K562 (cell line): ENCODE data around the gene RAD23B. TPM values are rescaled to one million over a fixed set of nuclear protein-coding genes. Genes with fewer than 3 reads are reported as not detected.

Experiments used
- ATAC-seq: fragments of 200-7000 bp; cut with Tn5 transposase; 3 replicates; pipeline ENCODE4 v1.9.1; 2020; ENCODE audit warnings: moderate library complexity
- BruUV-seq: library from RNA; stranded (reverse); fragments of 400-500 nt; replicated peaks from 2 replicates; lab custom pipeline; 2021; lab: Mats Ljungman, UMichigan
- CTCF ChIA-PET: fragments of 300-600 bp; formaldehyde crosslinking; extraction: SDS; loops from one replicate; lab custom pipeline; 2021; ENCODE audit warnings: low intra/inter-chr PET ratio; lab: Yijun Ruan, JAX
- POLR2A ChIA-PET: fragments of 300-600, 350-650 bp; sonication (Branson Sonifier 250); formaldehyde crosslinking; extraction: SDS; loops from one replicate; lab custom pipeline; 2021; ENCODE audit warnings: antibody characterized with exemption, inconsistent platforms; lab: Yijun Ruan, JAX
- DNase-seq, 4 experiments: peaks; one replicate each; pipeline versions ENCODE4 v3.0.0 to v3.0.0-alpha.2; 2011 to 2018; ENCODE audit warnings: low spot score in 3 of 4, mixed read lengths in 3 of 4; ENCODE audit errors: extremely low read depth in 1 of 4
- FAIRE-seq: peaks from 2 replicates; lab custom pipeline; 2011; peaks lifted over from hg19 to GRCh38; lab: Jason Lieb, UNC
- H2AFZ ChIP-seq: 2 replicates; pipeline ENCODE4 v1.6.0; 2011; ENCODE audit warnings: low read depth, low read length, control low read depth, inconsistent platforms
- H3K27ac ChIP-seq: fragments of 200-600 bp; 3 replicates; pipeline ENCODE4 v1.8.0; 2011; ENCODE audit warnings: low read depth, mild to moderate bottlenecking, control low read depth, inconsistent platforms, low read length, moderate library complexity, mixed read lengths; ENCODE audit errors: extremely low read depth
- H3K27me3 ChIP-seq, 2 experiments: fragments of 300-600 bp in 1 of 2; 2 replicates in 1 of 2; 3 replicates in 1 of 2; pipeline versions ENCODE4 v1.6.0 to v1.8.0; 2011; ENCODE audit warnings: inconsistent platforms in 2 of 2, low read length in 2 of 2, mild to moderate bottlenecking in 1 of 2, mixed read lengths in 1 of 2, moderate library complexity in 1 of 2; ENCODE audit not compliant: control insufficient read depth in 2 of 2, insufficient read depth in 2 of 2
- H3K36me3 ChIP-seq: fragments of 300-600 bp; 3 replicates; pipeline ENCODE4 v1.8.0; 2011; ENCODE audit warnings: mild to moderate bottlenecking, low read length, inconsistent platforms; ENCODE audit not compliant: control insufficient read depth, insufficient read depth
- H3K4me1 ChIP-seq, 2 experiments: fragments of 200-600 bp in 1 of 2; replicated peaks in 1 of 2; 2 replicates in 1 of 2; 3 replicates in 1 of 2; pipeline versions ENCODE4 v1.5.1 to v1.8.0; 2011; ENCODE audit warnings: inconsistent platforms in 2 of 2, low read length in 2 of 2, mild to moderate bottlenecking in 1 of 2, mixed read lengths in 1 of 2, moderate library complexity in 1 of 2; ENCODE audit not compliant: control insufficient read depth in 2 of 2, insufficient read depth in 2 of 2
- H3K4me2 ChIP-seq: 2 replicates; pipeline ENCODE4 v1.6.1; 2011; ENCODE audit warnings: low read length, control low read depth, inconsistent platforms, mixed read lengths; ENCODE audit not compliant: insufficient read depth
- H3K4me3 ChIP-seq: fragments of 200-600 bp; sonication (generic), shearing (Covaris generic); 2 replicates; pipeline ENCODE4 v1.5.1; 2016; ENCODE audit warnings: control low read depth, inconsistent platforms
- H3K79me2 ChIP-seq: fragments of 200-600 bp; 3 replicates; pipeline ENCODE4 v1.8.0; 2011; ENCODE audit warnings: low read length, inconsistent platforms; ENCODE audit not compliant: control insufficient read depth, insufficient read depth
- H3K9ac ChIP-seq, 2 experiments: 2 replicates each; pipeline versions ENCODE4 v1.6.0 to v1.6.1; 2011; ENCODE audit warnings: low read depth in 2 of 2, low read length in 2 of 2, control low read depth in 1 of 2, inconsistent platforms in 1 of 2, mild to moderate bottlenecking in 1 of 2, mixed read lengths in 1 of 2; ENCODE audit not compliant: insufficient read depth in 1 of 2
- H3K9me1 ChIP-seq: one replicate; pipeline ENCODE4 v1.6.0; 2011; ENCODE audit warnings: inconsistent platforms, mild to moderate bottlenecking, low read length, moderate library complexity; ENCODE audit not compliant: control insufficient read depth, insufficient read depth
- H3K9me3 ChIP-seq: replicated peaks from 2 replicates; pipeline ENCODE4 v1.5.1; 2011; ENCODE audit warnings: low read depth, low read length, inconsistent platforms; ENCODE audit not compliant: control insufficient read depth, insufficient read depth
- H4K20me1 ChIP-seq: replicated peaks from 2 replicates; pipeline ENCODE4 v1.6.1; 2011; ENCODE audit warnings: low read length, inconsistent platforms, mixed read lengths; ENCODE audit not compliant: control insufficient read depth, insufficient read depth
- ADNP ChIP-seq: fragments of 200-800 bp; sonication (Bioruptor generic); IDR thresholded peaks from 2 replicates; pipeline ENCODE4 v1.6.1; 2016; ENCODE audit warnings: missing genetic modification characterization, missing compliant biosample characterization
- POLR2A ChIP-seq: fragments of 450-650 bp; conservative IDR thresholded peaks from 2 replicates; pipeline ENCODE4 v1.6.1; 2016
- POLR2B ChIP-seq: fragments of 450-650 bp; IDR thresholded peaks from 2 replicates; pipeline ENCODE4 v1.6.1; 2018; ENCODE audit warnings: low read depth; ENCODE audit not compliant: partially characterized antibody
- RBM22 ChIP-seq: fragments of 200-400 bp; formaldehyde crosslinking; IDR thresholded peaks from 2 replicates; pipeline ENCODE4 v1.6.1; 2018; ENCODE audit warnings: low read length, low read depth; ENCODE audit not compliant: poor library complexity, severe bottlenecking
- SUPT5H ChIP-seq: fragments of 450-650 bp; IDR thresholded peaks from 2 replicates; pipeline ENCODE4 v1.6.1; 2016
- TAF9B ChIP-seq: fragments of 450-650 bp; IDR thresholded peaks from 2 replicates; pipeline ENCODE4 v1.6.1; 2018; ENCODE audit warnings: mild to moderate bottlenecking; ENCODE audit not compliant: partially characterized antibody
- WGBS: fragments of 100-300 bp; shearing (Covaris generic); methylation state at CpG from one replicate; pipeline ENCODE4 v1.1.6; 2016; ENCODE audit warnings: low coverage, mixed read lengths; ENCODE audit not compliant: insufficient coverage; ENCODE audit errors: missing lambda C conversion rate; 5-methylcytosine and 5-hydroxymethylcytosine counted together
- in situ Hi-C: fragments of 300-500 bp; cut with MboI; formaldehyde crosslinking; loops from 4 replicates; pipeline ENCODE4 v1.15.0; 2018; ENCODE audit warnings: inconsistent platforms, mixed read lengths
- intact Hi-C: fragments of 100-400 bp; cut with micrococcal nuclease; formaldehyde crosslinking; loops from 2 replicates; pipeline ENCODE4 v1.14.2; 2022
- polyA plus RNA-seq, 8 experiments: library from polyadenylated mRNA; depleted of rRNA in 4 of 8; stranded (reverse) in 5 of 8; unstranded in 3 of 8; fragments of >200 nt; fragmentation: Nextera tagmentation in 2 of 8; fragmentation: Illumina TruSeq in 1 of 8; extraction: Ambion mirVana in 2 of 8; extraction: Trizol in 1 of 8; gene quantifications; 2 replicates each; pipeline versions ENCODE4 v1.2.1 to v1.2.3, GENCODE V29; 2011 to 2014; ENCODE audit warnings: inconsistent platforms in 1 of 8, missing spikeins in 1 of 8
- total RNA-seq, 7 experiments: library from RNA; depleted of rRNA in 6 of 7; stranded (reverse); fragments of >200 nt in 6 of 7; fragmentation: Illumina TruSeq in 2 of 7; extraction: Trizol in 2 of 7; gene quantifications; 2 replicates each; pipeline versions ENCODE4 v1.2.1 to v1.2.3, GENCODE V29; 2011 to 2021; ENCODE audit warnings: low replicate concordance in 1 of 7
- TF ChIP-seq, protein P1 (sequence below), 2 experiments: IDR thresholded peaks; 2 replicates each; pipeline ENCODE4 v1.6.1; 2011; ENCODE audit warnings: borderline replicate concordance in 1 of 2, control low read depth in 1 of 2, low read depth in 1 of 2, low read length in 1 of 2, mild to moderate bottlenecking in 1 of 2, mixed read lengths in 1 of 2, moderate library complexity in 1 of 2; ENCODE audit not compliant: insufficient read depth in 1 of 2, insufficient read length in 1 of 2, poor library complexity in 1 of 2, severe bottlenecking in 1 of 2; ENCODE audit errors: extremely low read depth in 1 of 2

The RAD23B gene
- total and polyA plus RNA-seq, 9 of the 15 experiments (the other 6 are each of a cell fraction or from before 2014, with no cell fraction given): 14.5 to 184 (median 114) TPM

DNA sequence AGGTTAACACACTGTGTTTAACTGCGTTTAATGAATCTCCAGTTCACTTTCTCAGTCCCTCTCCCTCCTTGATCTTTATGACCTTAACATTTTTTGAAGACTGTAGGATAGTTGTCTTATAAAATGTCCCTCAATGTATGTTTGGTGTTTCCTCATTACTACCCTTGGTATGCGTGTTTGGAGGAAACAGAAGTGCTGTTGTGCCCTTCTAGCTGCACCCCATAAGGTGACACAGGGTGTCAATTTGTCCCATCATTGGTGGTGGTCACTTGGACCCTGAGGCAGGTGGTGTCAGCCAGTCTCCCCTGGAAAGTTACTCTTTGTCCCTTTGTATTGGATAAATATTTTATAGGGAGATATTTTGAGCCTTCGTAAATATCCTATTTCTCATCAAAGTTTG is 52.3 kb downstream of the RAD23B start:
- no peak for TF ChIP-seq TAF9B
- TF ChIP-seq RBM22: peak; percentile 16
- POLR2A ChIA-PET: interaction anchor here (1.5 to 1.7 kb wide), 2 partner anchors 12 to 13 kb away, joined by 4 to 5 read pairs; no protein-coding TSS in a partner anchor
- no peak for ATAC-seq

GRCh38 chr9:107336718-107337360 is 53.8 kb downstream of the RAD23B start:
- 91% methylated on average over 5 of the region's 6 CpGs for WGBS

More for the DNA sequence above, 52.3 kb downstream of the RAD23B start:
- H3K27ac ChIP-seq: no peak overlapping the region
- H3K4me2 ChIP-seq: no peak overlapping the region
- H3K79me2 ChIP-seq: no peaks in the 10 kb centered on the region
- no peak overlapping the region for H3K9ac ChIP-seq
- no peaks in the 10 kb centered on the region; the same call in 1 of the 2 replicates for H4K20me1 ChIP-seq
- WGBS: 95% methylated on average over 3 of the region's 3 CpGs
- no peaks in the 10 kb centered on the region for H3K27me3 ChIP-seq
- no peaks in the 10 kb centered on the region for H3K9me3 ChIP-seq
- peaks cover 79% of the 10 kb centered on the region for H3K36me3 ChIP-seq
- no TSS peak for BruUV-seq
- FAIRE-seq (no peak), DNase-seq (no peak)
- no peaks in the 10 kb centered on the region for H3K9me1 ChIP-seq
- in situ Hi-C loops: no loop called here
- no peaks in the 10 kb centered on the region for H3K4me1 ChIP-seq
- intact Hi-C loops: no loop called here
- no peak overlapping the region for H2AFZ ChIP-seq
- CTCF ChIA-PET: no interaction called here
- H3K4me3 ChIP-seq: no peak overlapping the region

More at GRCh38 chr9:107336718-107337360, 53.8 kb downstream of the RAD23B start:
- POLR2A ChIA-PET: interaction anchor here (0.8 kb wide), 1 partner anchor 76 kb away, joined by 4 read pairs; no protein-coding TSS in a partner anchor
- BruUV-seq: no TSS peak
- FAIRE-seq (no peak), DNase-seq (no peak), ATAC-seq (no peak)
- no peaks in the 10 kb centered on the region for H3K9me3 ChIP-seq
- no peaks in the 10 kb centered on the region; the same call in 1 of the 2 replicates for H4K20me1 ChIP-seq
- CTCF ChIA-PET: no interaction called here
- in situ Hi-C loops (no loop called here), intact Hi-C loops (no loop called here)
- H3K4me2 ChIP-seq: no peak overlapping the region
- H3K79me2 ChIP-seq: no peaks in the 10 kb centered on the region
- H3K9ac ChIP-seq: no peak overlapping the region
- no peak overlapping the region for H3K4me3 ChIP-seq
- peaks cover 67% of the 10 kb centered on the region for H3K36me3 ChIP-seq
- H2AFZ ChIP-seq: no peak overlapping the region
- TF ChIP-seq, protein P1, sequence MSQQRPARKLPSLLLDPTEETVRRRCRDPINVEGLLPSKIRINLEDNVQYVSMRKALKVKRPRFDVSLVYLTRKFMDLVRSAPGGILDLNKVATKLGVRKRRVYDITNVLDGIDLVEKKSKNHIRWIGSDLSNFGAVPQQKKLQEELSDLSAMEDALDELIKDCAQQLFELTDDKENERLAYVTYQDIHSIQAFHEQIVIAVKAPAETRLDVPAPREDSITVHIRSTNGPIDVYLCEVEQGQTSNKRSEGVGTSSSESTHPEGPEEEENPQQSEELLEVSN (IDR thresholded peaks at IDR 0.05; ENCODE audit: borderline replicate concordance in 1 of 2, extremely low read depth in 1 of 2, insufficient read depth in 1 of 2, insufficient read length in 1 of 2, low read depth in 1 of 2, low read length in 1 of 2, poor library complexity in 1 of 2, severe bottlenecking in 1 of 2): no peak
- peak; percentile 15 for TF ChIP-seq POLR2B
- 0 out of 2 replicates have a peak, but pooled peaks have one; percentile 36 for TF ChIP-seq POLR2A
- TF ChIP-seq ADNP (tag): no peak
- peak; percentile 33; the same call in 1 of the 2 replicates for TF ChIP-seq SUPT5H
- no peaks in the 10 kb centered on the region for H3K27me3 ChIP-seq
- H3K27ac ChIP-seq: no peak overlapping the region
- no peaks in the 10 kb centered on the region for H3K9me1 ChIP-seq
- no peaks in the 10 kb centered on the region; a peak in 1 of 5 replicates for H3K4me1 ChIP-seq
